HG02763 (cell line): ENCODE results near the gene MAD2L2.

Source experiments
- ATAC-seq: cut with Tn5 transposase; IDR thresholded peaks from one replicate; pipeline ENCODE4 v1.9.1; 2021; ENCODE audit warnings: mild to moderate bottlenecking, moderate library complexity; ENCODE audit not compliant: unreplicated experiment

MAD2L2 gene

DNA sequence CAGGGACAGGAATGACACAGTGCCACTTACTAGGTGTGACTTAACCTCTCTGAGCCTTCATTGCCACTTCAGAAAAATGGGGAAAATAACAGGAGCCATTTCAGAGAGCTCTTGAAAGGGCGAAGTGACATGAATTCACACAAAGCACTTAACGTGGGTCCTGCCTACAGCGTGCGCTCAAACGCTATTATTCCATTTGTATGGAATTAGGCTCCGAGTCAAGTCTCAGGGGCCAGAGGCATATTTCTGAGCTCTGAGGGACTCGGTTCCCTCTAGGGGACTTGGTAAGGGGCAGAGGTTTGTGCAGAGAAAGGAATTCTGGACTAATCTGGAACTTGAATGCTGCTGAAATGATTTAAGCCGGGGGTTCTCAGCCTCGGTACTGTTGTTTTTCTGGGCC is 24.6 kb upstream of the MAD2L2 start:
- no peak for ATAC-seq

DNA sequence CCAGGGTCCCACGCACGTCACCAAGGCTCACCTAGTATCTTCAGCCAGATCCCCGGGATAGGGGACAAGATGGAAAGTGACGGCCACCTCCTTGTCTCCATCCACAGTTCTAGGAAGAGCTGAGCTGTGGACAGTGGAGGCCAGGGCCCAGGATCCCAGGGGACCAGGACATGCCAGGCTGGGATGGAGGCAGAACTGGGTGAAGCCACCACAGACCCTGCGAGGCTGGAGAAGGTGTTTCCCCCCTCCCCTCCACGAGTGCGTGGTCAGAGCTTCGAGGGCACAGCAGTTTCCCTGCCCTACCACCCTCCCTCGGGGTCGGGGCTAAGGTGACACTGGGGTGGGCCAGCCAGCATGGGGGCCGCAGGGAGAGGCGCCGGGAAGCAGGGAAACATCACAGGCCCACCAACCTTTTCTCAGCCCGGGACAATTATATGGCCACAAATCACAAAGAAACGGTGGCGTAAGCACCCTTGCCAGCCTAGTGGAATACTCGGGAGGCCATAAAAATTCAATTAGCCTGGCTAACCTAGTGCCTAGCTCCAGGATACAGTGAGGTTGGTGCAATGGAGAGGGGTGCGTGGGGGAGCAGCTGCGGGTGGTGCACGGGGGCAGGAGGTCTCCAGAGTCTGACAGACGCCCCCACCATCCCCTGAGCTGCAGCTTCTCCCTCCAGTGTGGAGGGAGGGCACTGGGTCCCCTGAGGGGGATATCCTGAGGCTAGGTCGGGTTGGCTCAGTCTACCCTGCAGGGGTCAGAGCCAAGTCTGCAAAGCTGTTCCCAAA is 23.9 kb upstream of the MAD2L2 start:
- no peak for ATAC-seq

DNA sequence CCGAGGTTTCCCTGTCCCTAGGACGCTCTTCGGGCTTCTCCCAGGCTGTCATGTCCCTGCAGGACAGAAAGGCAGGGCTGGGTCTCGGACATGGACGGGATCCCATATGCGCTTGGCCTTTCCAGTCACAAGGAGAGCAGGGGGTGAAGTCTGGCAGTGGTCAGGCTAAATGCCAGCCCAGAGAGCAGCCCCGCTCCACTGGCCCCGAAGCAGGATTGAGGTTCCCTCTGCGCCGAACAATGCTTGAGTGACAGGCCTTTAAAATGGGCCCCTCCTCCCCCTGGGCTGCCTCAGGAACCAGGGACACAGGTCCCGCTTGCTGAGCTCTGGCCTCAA is 23.2 kb upstream of the MAD2L2 start:
- no peak for ATAC-seq

DNA sequence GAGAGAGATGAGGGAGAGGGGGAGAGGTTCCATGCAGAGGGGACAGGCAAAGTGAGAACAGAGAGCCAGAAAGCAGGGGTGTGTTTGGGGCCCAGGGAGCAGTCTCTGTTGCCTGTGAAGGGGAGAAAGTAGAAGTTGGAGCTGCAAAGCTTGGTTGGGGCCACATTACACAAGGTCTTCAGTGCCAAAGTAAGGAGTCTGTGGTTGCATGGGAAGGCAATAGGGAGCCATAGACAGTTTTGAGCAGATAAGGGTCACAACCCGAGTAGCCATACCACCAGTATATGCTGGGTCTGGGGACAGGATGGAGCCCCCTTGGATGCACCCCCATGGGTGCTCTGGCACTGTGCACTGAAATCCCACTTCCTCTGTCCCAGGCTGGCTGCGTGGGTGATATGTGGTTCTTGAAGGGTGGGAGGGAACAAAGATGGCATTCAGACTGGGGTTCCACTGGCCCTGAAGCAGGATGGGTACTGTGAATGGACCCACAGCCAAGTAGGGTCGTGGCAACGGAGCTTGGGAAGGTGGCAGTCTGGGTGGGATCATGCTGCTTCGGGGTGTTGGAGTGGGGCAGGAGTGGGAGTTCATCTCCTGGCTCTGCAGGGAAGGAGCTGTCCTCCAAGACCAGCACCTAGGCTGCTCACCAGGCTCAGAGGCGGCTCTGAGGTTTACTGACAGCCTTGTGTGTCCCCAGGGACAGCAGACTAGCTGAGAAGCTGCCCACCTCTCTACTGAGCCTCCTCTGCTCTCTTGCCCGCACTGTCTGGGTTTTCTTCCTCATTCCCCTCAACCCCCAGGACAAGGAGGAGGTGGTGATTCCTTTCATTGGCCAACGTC is 22.6 kb upstream of the MAD2L2 start:
- no peak for ATAC-seq

DNA sequence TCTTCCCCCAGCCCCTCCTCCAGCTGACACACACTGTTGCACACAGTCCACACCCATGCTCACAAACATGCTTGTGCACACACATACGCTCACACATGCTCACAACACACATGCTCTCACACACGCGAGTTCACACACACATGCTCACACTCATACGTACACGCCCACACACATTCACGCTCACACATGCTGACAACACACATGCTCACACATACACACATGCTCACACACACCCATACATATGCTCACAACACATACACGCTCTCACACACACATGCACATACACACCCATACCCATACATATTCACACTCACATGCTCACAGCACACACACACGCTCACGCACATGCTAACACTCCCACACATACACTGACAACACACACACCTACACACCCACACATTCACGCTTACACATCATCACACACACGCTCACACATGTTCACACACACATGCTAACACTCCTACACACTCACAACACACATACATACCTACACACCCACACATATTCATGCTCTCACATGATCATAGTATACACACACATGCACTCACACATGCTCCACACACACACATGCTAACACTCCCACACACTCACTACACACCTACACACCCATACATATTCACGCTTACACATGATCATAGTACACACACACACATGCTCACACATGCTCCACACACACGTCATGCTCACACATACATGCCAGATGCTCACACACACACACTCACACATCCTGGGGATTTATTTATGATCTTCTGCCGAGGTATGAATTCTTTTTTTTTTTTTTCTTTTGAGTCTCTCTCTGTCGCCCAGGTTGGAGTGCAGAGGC is 21.2 kb upstream of the MAD2L2 start:
- ATAC-seq = no peak

DNA sequence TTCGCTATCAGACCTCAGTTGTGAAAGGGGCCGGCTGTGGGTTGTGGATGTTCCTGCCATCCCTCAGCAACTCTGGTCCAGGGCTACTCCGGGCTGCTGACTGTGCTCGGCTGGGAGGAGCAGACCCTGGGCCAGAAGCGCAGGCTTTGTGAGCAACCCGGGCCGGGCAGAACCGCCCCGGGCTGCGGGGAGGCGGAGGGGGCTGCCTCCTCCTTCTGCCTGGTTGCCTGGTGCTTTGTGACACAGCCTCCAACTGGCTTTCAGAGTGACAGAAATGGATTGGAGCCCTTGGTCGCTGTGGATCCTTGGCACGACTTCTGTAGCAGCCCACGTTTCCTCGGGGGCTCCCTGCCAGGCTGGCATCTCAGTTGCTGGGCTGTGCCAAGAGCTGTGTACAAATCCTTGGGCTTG is 20.6 kb upstream of the MAD2L2 start:
- no peak for ATAC-seq

DNA sequence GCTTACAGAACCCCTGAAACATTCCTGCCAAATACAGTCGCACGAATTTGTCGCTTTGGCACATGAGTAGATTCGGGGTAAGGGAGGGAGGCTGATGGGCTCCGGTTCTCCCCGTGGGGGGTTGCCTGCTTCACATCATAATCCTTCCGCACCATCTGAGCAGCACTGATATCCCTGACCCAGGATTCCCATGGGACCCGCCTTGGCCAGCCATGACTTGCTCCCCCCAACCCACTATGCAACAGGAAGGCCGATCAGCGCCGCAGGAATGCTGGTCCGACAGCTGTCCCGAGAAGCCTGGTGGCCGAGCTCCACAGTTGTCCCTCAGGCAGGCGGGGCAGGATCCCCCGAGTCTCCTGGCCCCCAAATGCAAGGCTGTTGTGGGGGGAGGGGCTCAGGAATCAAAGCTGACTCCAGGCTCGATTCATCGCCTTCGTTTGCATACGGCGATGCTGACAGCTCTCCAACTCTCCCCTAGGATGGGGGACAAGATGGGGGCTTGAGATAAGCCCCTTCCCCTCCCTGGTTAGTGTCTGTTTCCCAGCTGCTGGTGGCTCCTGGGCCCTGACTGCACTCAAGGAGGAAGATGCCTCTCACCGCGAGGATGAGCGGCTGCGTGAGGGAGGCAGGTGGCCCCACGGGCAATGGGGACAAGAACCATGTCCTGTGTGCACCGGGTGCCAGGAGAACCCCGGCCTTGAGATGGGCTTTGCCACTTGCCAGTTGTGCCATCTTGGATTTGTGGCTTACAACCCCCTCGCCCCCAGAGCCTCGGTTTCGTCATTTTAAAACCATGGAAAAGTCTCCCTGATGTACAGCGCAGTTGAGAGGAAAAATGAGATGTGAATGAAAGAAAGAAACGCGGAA is 19.9 kb upstream of the MAD2L2 start:
- ATAC-seq = no peak

DNA sequence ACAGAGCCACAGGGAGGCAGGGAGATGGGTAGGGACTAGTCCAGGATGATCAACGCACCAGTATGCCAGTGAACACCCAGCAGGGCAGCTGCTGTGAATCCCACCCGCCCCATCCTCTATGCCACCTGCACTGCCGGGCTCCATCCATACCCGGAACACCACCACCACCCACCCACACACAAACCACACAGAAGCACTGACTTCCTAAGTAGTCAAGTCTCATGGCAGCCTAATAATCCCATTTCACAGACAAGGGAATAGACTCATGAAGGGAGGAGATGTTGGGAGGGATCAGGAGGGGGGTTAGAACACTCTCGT is 16.9 kb upstream of the MAD2L2 start:
- no peak for ATAC-seq

DNA sequence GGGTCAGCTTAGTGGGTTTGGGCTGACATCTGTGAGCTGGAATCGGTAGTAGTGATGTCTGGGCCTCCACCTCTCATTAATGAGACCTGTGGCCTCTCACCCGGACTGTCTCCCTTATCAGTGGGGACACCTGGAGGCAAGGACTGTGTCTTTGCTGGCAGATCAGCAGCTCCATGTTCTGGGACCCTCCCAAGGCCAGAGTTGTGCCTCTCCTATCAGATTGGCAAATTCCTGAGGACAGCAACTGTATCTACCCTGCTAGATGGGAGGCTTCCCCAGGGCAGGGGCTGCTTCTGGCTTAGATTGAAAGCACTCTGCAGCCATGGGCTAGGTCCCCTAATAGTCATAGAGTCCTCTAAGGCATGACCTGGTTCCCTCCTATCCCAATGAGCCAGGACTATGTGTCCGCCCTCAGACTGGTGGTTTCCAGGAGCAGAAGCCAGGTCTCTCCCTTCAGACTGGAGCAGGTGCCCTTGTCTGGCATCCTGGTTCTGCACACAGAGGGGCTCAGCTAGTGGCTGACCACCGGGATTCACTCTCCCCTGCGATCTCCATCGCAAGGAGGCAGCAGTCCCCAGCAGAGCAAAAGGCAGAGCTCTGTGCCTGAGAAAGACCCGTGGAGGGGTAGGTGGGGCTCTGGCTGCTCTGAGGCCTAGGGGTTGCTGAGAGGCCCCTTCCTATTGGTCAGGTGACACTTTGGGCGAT is 16.4 kb upstream of the MAD2L2 start:
- ATAC-seq = no peak

DNA sequence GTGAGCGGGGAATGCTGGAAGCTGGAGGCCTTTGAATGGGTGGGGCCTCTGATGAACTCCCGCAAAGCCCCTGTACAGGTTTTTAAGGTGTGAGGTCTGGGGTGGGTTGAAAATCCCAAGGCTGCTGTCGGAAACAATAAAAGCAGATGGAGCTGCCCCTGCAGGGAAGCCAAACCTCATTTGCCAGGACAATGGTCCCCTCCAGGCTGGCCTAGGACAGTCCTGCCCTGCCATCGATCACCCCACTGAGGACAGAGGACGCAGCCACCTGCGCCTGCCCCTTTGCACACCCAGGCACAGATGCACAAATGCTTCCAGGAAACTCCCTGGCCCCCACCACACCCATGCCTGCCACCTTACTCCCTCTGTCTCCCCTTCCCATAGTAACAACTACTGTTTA is 14.9 kb upstream of the MAD2L2 start:
- ATAC-seq = no peak

DNA sequence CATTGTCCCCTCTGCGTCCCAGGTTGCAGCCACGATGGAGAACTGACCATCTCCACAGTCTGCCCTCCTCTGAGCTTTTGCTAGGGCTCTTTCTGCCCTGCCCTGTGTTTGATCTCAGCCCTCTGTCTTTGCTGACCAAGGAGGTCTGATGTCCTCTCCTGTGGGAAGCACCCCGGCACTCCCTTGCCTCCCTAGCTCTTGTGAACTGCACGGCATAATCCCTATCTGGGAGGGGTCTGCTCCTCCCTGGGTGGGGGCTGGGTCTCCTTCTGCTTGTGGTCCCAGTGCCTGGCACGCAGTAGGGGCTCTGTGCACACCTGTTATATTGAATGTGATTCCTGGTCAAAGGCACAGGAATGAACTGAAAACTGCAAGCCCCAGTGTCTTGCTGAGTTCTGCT is 13.0 kb upstream of the MAD2L2 start:
- no peak for ATAC-seq

DNA sequence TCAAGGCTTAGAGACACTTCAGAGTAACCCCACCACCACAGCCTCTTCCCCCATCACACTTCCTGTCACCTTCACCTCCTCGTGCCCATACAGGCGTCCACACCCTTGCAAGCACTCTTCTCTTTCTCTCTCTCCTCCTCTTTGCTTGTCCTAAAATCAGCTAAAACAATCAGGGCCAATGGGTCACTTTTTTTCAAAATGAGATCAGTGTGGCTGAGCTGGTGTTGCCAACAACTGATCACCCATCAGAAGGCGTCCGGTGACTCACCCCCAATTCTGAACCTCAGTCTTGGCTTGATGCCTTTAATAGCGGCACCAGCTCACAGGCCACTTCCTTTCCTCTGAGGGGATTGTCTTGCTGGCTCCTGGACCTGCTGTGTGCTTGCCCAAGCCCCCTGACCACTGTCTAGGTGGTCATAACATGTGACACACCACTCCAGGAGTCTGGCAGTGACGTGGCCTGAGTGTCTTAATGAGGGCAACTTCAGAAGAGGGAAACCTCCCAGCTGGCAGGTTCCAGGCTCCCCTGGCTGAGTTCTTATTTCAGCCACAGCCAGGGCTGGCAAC is 12.2 kb upstream of the MAD2L2 start:
- ATAC-seq = no peak

DNA sequence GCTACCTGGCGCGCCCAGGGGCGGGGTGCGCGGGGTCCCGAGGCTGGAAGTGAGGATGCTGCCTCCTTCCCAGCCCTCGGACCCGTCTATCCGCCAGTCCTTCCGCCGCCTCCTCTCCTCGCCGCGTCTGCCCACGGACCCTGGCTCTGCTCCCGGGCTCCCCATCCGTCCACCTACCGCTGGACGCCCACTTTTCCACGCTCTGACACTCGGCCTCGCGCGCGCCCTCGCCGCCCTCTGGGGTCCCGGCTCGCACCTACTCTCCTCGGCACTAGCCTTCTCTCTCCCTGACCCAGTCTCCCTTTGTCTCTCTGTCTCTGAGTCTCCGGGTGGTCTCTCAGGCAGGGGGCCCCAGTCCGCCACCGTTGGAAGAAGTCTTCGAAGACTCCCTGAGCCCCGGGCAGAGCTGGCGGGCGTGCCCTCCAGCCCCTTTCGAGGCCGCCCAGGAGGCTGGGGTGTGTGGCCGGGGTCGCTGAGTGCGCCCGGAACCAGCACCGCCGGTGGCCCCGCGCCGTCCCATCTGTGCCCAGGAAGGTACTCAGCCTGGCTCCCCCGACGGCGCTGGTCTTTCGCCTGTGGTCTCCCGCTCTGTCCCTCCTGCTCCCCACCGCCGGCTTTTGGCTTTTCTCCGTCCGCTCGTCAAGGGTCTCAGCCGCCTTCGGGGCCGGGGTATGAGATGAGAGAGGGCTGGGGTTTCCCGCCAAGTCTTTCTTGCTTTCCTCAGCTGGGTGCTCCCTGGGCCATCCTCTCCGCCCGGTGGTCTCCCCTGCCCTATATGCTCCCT is 11.2 kb upstream of the MAD2L2 start:
- ATAC-seq = no peak

DNA sequence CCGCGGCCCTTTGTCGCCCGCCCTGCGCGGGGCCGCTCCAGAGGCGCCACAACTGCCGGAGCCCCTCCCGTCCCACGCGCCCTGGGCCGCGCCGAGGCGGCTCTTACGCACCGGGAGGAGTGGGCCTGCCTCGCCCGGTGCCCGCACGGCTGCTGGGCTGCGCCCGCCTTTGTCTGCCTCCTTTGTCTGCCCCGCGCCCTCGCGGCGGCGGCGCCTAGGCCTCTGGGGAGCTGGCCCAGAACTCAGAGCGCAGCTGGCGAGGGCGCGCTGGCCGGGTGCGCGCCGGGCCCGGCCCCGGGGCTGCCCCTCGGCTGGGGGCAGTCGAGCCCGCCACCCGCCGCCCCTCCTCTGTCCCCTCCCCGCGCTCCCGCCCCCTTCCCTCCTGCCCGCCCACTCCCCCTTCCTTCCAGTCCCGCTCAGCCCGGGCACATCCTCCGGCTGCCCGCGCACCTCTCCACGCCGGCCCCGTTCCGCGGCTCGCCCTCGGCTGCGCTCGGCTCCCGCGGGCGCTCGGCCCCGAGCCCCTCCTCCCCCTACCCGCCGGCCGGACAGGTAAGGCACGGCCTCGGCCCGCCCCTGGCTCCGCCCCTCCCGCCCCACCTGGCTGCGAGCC is 10.5 kb upstream of the MAD2L2 start, which contains the start of gene DRAXIN:
Gene DRAXIN, plus strand, starts transcription at position 409 of the 613 bp plus-strand sequence. CDS start 14,549 bp downstream, outside the sequence.
- no peak for ATAC-seq

DNA sequence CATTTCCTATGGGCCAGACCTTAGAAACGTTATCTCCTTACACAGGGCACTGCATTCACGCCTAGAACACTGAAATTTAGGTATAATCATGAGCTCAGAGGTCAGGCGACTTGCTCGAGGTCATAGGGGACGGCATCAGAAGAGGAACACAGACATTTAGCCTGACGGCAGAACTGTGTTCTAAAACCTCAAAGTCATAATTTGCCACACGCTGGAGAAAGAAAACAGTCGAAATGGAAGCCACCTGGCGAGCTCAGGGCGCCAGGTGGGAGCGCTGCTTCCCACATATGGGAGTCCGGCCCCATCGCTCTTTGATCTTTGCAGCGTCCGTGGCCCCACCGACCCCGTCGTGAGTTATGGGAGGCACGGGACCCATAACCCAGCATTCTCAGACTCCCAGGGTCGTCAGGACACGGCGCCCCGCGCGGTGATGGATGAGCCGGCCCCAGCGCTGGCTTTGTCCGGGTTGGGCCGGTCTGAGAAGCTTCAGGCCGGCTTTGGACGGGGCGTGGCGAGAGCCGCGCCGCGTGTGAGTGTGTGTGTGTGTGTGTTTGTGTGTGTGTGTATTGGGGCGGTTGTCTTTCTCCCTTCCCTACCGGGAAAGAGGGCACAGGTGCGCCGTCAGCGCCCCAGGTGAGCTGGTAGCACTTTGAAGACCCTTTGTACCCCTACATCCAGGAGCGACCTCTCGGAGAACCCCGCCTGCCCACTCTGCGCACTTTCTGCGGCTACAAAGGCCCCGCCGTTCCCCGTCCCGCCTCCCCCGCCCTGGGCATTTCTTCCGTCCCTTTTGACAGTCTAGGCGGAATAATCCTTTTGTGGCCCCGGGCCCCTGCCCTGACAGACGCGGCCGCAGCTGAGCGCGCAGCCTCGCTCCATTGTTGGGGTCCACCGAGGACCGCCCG is 9.7 kb upstream of the MAD2L2 start:
- ATAC-seq = no peak

DNA sequence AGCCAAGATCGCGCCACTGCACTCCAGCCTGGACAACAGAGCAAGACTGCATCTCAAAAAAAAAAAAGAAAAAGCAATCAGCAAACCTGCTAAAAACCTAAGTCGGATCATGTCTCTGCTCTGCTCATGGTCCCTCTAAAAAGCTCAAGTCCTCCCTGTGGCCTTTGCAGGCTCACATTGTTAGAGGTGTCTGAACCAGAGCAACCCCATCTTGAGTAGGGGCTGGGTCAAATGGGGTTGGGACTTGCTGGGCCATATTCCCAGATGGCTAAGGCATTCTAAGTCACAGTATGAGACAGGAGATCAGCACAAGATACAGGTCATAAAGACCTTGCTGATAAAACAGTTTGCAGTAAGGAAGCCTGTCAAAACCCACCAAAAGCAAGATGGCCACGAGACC is 7.6 kb upstream of the MAD2L2 start:
- ATAC-seq = no peak

DNA sequence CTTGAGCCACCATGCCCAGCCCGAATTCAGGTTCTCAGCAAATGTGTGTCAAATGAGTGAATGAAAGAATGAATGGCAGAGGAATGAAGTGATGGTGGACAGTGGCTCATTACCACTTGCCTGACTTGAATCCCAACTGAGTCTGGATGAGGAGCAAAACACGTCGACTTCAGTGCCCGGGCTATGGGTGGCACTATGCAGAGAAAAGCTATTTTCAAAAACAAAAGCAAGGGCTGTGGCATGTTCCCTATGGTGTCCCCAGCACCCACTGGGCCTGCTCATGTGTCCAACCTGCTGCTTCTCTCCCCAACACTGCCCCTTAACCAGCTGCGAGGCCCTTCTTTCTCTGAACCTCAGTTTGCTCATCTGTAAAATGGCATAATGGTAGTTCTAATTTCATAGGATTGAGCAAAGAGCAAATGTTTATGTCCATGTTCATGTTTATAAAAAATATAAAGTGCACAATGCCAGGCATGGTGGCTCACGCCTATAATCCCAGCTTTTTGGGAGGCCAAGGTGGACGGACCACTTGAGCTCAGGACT is 4.3 kb upstream of the MAD2L2 start:
- no peak for ATAC-seq
